Measurements from ENCODE around the gene SPEM2. TPM values are rescaled to one million over a fixed set of nuclear protein-coding genes. Genes with fewer than 3 reads are reported as not detected.
A peak's percentile ranks its signal among the peaks of the same experiment; 100 is the strongest.

Gene SPEM2
- polyA plus RNA-seq, 1 donor from 2014 or later: not detected

- Histone ChIP-seq H2AFZ (ENCODE audit: low read depth, low read length) (no peak overlapping the region), H3K9me3 (ENCODE audit: low read length) (no peaks in the 10 kb centered on the region), H3K27me3 (ENCODE audit: insufficient read depth, low read depth, low read length) (peaks cover 24% of the 10 kb centered on the region), H3K9ac (ENCODE audit: low read length) (no peak overlapping the region), H3K4me3 (ENCODE audit: low read length) (no peak overlapping the region), H3K36me3 (ENCODE audit: insufficient read depth, low read length) (no peaks in the 10 kb centered on the region), H4K20me1 (ENCODE audit: insufficient read depth) (no peaks in the 10 kb centered on the region), H3K9me2 (ENCODE audit: insufficient read depth, low read length) (no peaks in the 10 kb centered on the region), H3K79me2 (replicated peaks; ENCODE audit: insufficient read depth, low read length) (no peaks in the 10 kb centered on the region), H3K27ac (ENCODE audit: low read length) (no peak overlapping the region), H3K4me2 (ENCODE audit: low read length) (no peak overlapping the region), H3F3A (ENCODE audit: insufficient read depth, low read length, poor library complexity, severe bottlenecking) (no peaks in the 10 kb centered on the region)
- TF ChIP-seq CTCF (IDR thresholded peaks at IDR 0.05; ENCODE audit: poor library complexity, severe bottlenecking) (no peak), RAD21 (conservative IDR thresholded peaks at IDR 0.05) (no peak), POLR2AphosphoS5 (IDR thresholded peaks at IDR 0.05) (no peak), MXI1 (conservative IDR thresholded peaks at IDR 0.05; ENCODE audit: poor library complexity, severe bottlenecking) (no peak), REST (IDR thresholded peaks at IDR 0.05; ENCODE audit: borderline replicate concordance) (no peak), EP300 (conservative IDR thresholded peaks at IDR 0.05; ENCODE audit: poor library complexity, severe bottlenecking) (no peak)
Observed at GRCh38 chr17:7443499-7444485, 18.4 kb downstream of the SPEM2 start.

- no peak within 1 kb of the TSS for H3K9ac ChIP-seq (ENCODE audit: low read length)
- H3K27ac ChIP-seq (ENCODE audit: low read length): no peak within 1 kb of the TSS
- no peaks in the 10 kb centered on the region for H3K9me2 ChIP-seq (ENCODE audit: insufficient read depth, low read length)
- H3K79me2 ChIP-seq (replicated peaks; ENCODE audit: insufficient read depth, low read length): no peaks in the 10 kb centered on the region
- H3K36me3 ChIP-seq (ENCODE audit: insufficient read depth, low read length): no peaks in the 10 kb centered on the region
- TF ChIP-seq TAF1 (IDR thresholded peaks at IDR 0.05; ENCODE audit: low read depth) (no peak), MXI1 (conservative IDR thresholded peaks at IDR 0.05; ENCODE audit: poor library complexity, severe bottlenecking) (no peak), EP300 (conservative IDR thresholded peaks at IDR 0.05; ENCODE audit: poor library complexity, severe bottlenecking) (no peak), EZH2 (IDR thresholded peaks at IDR 0.05; ENCODE audit: borderline replicate concordance, insufficient read depth, low read length, poor library complexity, severe bottlenecking) (no peak), CTCF (IDR thresholded peaks at IDR 0.05; ENCODE audit: poor library complexity, severe bottlenecking) (no peak), SMC3 (conservative IDR thresholded peaks at IDR 0.05; ENCODE audit: poor library complexity) (no peak), RAD21 (conservative IDR thresholded peaks at IDR 0.05) (no peak), REST (IDR thresholded peaks at IDR 0.05; ENCODE audit: borderline replicate concordance) (no peak)
- no peaks in the 10 kb centered on the region for H4K20me1 ChIP-seq (ENCODE audit: insufficient read depth)
- H3K4me3 ChIP-seq (ENCODE audit: low read length): peak within 1 kb of the TSS; percentile 37
- H2AFZ ChIP-seq (ENCODE audit: low read depth, low read length): no peak within 1 kb of the TSS
- no peak within 1 kb of the TSS for H3K4me2 ChIP-seq (ENCODE audit: low read length)
- H3K27me3 ChIP-seq (ENCODE audit: insufficient read depth, low read depth, low read length): peaks cover 19% of the 10 kb centered on the region
- H3K9me3 ChIP-seq (ENCODE audit: low read length): no peaks in the 10 kb centered on the region
- no peaks in the 10 kb centered on the region for H3F3A ChIP-seq (ENCODE audit: insufficient read depth, low read length, poor library complexity, severe bottlenecking)
Observed at GRCh38 chr17:7444682-7445618, 19.5 kb downstream of the SPEM2 start, which contains the start of gene CHRNB1. TSS of gene CHRNB1 (plus strand) at chr17:7445061. CDS start at chr17:7445128, 67 bp downstream.
